ENCODE data around the gene TSPEAR. TPM values are rescaled to one million over a fixed set of nuclear protein-coding genes. Genes with fewer than 3 reads are reported as not detected.

Gene TSPEAR
- total RNA-seq, 1 experiment from 2014 or later = not detected

DNA sequence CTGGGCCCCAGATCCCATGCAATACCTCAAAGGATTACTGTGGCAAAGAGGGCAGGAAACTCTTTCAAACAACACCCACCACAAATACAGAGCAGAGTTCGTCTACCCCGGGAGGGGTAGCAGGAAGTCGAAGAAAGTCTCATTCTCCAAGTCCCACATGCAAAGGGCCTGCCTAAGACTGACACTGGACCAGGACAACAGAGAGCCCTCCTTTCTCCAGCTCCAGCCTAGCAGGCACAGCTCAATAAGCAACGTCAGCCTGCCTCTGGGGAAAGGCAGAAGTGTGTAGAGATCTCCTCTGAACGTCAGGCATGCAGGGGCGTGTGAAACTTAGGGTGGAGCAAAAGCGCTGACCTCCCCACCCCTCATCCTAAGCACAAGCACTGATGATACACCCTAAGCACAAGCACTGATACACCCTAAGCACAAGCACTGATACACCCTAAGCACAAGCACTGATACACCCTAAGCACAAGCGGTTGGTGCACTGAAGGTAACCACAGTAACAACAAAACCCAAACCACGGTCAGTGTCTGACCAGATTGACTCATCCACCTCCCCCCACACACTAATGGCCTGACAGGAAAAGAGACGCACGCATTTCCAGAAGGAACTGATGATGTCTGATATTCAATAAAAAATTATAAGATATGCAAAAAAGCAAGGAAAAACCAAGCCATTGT is 52.3 kb downstream of the TSPEAR start:
- ChIA-PET CTCF (interaction anchor here (0.7 kb wide), 1 partner anchor 149 kb away, joined by 3 read pairs; no protein-coding TSS in a partner anchor), POLR2A (no interaction called here)
- no peak for DNase-seq (ENCODE audit: unreplicated experiment)
- no TSS peak for BruUV-seq (replicated peaks)
- Mint-ChIP-seq H3K9me3 (ENCODE audit: unreplicated experiment) (no peaks in the 10 kb centered on the region), H3K27ac (ENCODE audit: low read depth, unreplicated experiment) (no peak overlapping the region), H3K36me3 (ENCODE audit: insufficient read depth, unreplicated experiment) (no peaks in the 10 kb centered on the region), H3K4me1 (ENCODE audit: insufficient read depth, unreplicated experiment) (no peaks in the 10 kb centered on the region), H3K4me3 (ENCODE audit: unreplicated experiment) (no peak overlapping the region), H3K27me3 (ENCODE audit: insufficient read depth, unreplicated experiment) (peaks cover 73% of the 10 kb centered on the region)
- intact Hi-C loops (cut with micrococcal nuclease) = no loop called here
- TF ChIP-seq, protein P1, sequence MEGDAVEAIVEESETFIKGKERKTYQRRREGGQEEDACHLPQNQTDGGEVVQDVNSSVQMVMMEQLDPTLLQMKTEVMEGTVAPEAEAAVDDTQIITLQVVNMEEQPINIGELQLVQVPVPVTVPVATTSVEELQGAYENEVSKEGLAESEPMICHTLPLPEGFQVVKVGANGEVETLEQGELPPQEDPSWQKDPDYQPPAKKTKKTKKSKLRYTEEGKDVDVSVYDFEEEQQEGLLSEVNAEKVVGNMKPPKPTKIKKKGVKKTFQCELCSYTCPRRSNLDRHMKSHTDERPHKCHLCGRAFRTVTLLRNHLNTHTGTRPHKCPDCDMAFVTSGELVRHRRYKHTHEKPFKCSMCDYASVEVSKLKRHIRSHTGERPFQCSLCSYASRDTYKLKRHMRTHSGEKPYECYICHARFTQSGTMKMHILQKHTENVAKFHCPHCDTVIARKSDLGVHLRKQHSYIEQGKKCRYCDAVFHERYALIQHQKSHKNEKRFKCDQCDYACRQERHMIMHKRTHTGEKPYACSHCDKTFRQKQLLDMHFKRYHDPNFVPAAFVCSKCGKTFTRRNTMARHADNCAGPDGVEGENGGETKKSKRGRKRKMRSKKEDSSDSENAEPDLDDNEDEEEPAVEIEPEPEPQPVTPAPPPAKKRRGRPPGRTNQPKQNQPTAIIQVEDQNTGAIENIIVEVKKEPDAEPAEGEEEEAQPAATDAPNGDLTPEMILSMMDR (IDR thresholded peaks at IDR 0.05; ENCODE audit: unreplicated experiment) = no peak

DNA sequence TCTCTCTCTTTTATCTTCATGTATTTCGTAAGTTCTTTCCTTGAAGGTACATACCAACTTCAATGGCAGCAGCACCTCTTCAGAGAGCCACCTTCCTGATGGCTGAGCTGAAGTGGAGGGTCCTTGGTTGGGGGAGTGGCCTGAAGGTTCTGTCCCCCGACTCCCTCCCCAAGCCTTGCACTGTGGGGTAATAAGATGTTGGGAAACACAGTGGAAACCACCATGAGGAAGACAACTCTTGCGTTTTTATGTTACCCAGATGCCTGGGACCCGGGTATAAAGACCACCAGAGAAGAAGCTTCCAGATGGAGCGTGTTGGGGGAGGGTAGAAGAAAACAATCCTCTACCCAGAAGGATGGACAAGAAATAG is 52.8 kb downstream of the TSPEAR start:
- Mint-ChIP-seq H3K27ac (ENCODE audit: low read depth, unreplicated experiment) (no peak overlapping the region), H3K36me3 (ENCODE audit: insufficient read depth, unreplicated experiment) (no peaks in the 10 kb centered on the region), H3K27me3 (ENCODE audit: insufficient read depth, unreplicated experiment) (peaks cover 78% of the 10 kb centered on the region), H3K4me1 (ENCODE audit: insufficient read depth, unreplicated experiment) (no peaks in the 10 kb centered on the region), H3K9me3 (ENCODE audit: unreplicated experiment) (no peaks in the 10 kb centered on the region), H3K4me3 (ENCODE audit: unreplicated experiment) (no peak overlapping the region)
- DNase-seq (ENCODE audit: unreplicated experiment) = no peak
- TF ChIP-seq, protein P1 (IDR thresholded peaks at IDR 0.05; ENCODE audit: unreplicated experiment) = no peak
- ChIA-PET CTCF (interaction anchor here (0.7 kb wide), 2 partner anchors 84 to 148 kb away, joined by 3 read pairs; no protein-coding TSS in a partner anchor), POLR2A (no interaction called here)
- no TSS peak for BruUV-seq (replicated peaks)
- intact Hi-C loops (cut with micrococcal nuclease) = no loop called here

DNA sequence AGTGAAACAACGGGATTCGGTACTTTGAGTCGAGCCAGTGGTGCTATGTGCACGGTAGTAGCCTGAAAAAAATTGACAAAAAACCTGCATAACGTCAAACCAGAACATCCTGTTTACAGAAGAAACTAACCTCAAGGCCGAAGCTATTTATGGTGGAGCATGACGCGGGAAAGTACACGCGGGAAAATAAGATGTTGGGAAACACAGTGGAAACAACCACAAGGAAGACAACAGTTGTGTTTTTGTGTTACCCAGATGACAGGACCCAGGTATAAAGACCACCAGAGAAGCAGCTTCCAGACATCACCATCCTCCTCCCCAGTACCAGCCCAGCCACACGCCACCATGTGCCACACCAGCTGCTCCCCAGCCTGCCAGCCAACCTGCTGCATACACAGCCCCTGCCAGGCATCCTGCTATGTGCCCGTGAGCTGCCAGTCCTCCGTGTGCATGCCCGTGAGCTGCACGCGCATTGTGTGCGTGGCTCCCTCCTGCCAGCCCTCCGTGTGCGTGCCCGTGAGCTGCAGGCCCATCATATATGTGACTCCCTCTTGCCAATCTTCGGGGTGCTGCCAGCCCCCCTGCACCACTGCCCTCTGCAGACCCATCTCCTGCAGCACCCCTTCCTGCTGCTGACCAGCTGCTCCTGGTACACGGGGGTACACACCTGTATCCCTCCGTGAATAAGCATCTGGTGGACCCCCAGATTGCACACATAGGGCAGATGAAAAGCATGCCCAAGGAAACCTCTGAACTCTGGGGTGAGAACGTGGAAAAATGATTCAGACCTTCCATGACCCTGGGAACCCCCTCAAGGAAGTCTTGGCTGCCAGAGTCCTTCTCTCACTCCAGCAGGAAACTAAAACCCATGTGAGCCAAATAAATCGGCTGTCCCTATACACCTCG is 53.5 kb downstream of the TSPEAR start, which contains the start of gene KRTAP12-3:
Gene KRTAP12-3 (plus strand): TSS at position 298 of the 906 bp plus-strand sequence. CDS start 48 bp downstream, at position 346.
- H3K4me3 Mint-ChIP-seq (ENCODE audit: unreplicated experiment) = no peak within 1 kb of the TSS
- intact Hi-C loops (cut with micrococcal nuclease) = no loop called here
- ChIA-PET CTCF (interaction anchor here (0.7 kb wide), 2 partner anchors 85 to 147 kb away, joined by 3 read pairs; no protein-coding TSS in a partner anchor), POLR2A (no interaction called here)
- H3K36me3 Mint-ChIP-seq (ENCODE audit: insufficient read depth, unreplicated experiment) = no peaks in the 10 kb centered on the region
- H3K4me1 Mint-ChIP-seq (ENCODE audit: insufficient read depth, unreplicated experiment) = no peaks in the 10 kb centered on the region
- TF ChIP-seq, protein P1 (IDR thresholded peaks at IDR 0.05; ENCODE audit: unreplicated experiment) = no peak
- no peak within 1 kb of the TSS for H3K27ac Mint-ChIP-seq (ENCODE audit: low read depth, unreplicated experiment)
- no peak for DNase-seq (ENCODE audit: unreplicated experiment)
- no peaks in the 10 kb centered on the region for H3K9me3 Mint-ChIP-seq (ENCODE audit: unreplicated experiment)
- H3K27me3 Mint-ChIP-seq (ENCODE audit: insufficient read depth, unreplicated experiment) = peaks cover 80% of the 10 kb centered on the region
- BruUV-seq (replicated peaks) = no TSS peak

DNA sequence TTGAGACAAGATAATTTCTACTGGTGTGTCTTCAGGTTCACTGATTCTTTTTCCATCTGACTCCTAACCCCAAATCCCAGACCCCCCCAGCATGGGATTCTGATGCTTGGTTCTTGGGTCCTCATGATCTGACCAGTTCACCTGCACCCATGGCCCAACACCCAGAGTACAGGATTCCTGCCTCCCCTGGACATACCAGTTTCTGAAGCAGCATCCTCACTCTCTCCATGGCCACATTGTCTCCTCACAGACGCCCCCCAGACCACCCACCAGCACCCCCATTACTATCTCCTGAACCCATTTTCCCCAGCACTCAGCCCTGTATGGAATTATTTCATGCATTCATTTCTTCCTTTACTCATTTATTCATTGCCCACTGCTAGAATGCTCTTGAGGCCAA is 54.5 kb downstream of the TSPEAR start:
- intact Hi-C loops (cut with micrococcal nuclease) = no loop called here
- no peak overlapping the region for H3K4me3 Mint-ChIP-seq (ENCODE audit: unreplicated experiment)
- POLR2A ChIA-PET = no interaction called here
- peaks cover 70% of the 10 kb centered on the region for H3K27me3 Mint-ChIP-seq (ENCODE audit: insufficient read depth, unreplicated experiment)
- no peak overlapping the region for H3K27ac Mint-ChIP-seq (ENCODE audit: low read depth, unreplicated experiment)
- CTCF ChIA-PET = no interaction called here
- H3K36me3 Mint-ChIP-seq (ENCODE audit: insufficient read depth, unreplicated experiment) = no peaks in the 10 kb centered on the region
- no peaks in the 10 kb centered on the region for H3K4me1 Mint-ChIP-seq (ENCODE audit: insufficient read depth, unreplicated experiment)
- TF ChIP-seq, protein P1 (IDR thresholded peaks at IDR 0.05; ENCODE audit: unreplicated experiment) = no peak
- no peak for DNase-seq (ENCODE audit: unreplicated experiment)
- BruUV-seq (replicated peaks) = no TSS peak
- H3K9me3 Mint-ChIP-seq (ENCODE audit: unreplicated experiment) = no peaks in the 10 kb centered on the region
